HCT116 (cell line): ENCODE data around the gene NAA25.

ENCODE experiments used
- CTCF ChIP-seq, 3 experiments: fragments of 200-600 bp in 1 of 3; sonication (generic) in 1 of 3; IDR thresholded peaks in 2 of 3; conservative IDR thresholded peaks in 1 of 3; 2 replicates each; pipeline ENCODE4 v1.5.1; 2012 to 2017; ENCODE audit warnings: low read depth in 2 of 3, low read length in 2 of 3, antibody characterized with exemption in 1 of 3, borderline replicate concordance in 1 of 3, control low read depth in 1 of 3, mild to moderate bottlenecking in 1 of 3, mixed read lengths in 1 of 3, mixed run types in 1 of 3, moderate library complexity in 1 of 3; ENCODE audit not compliant: insufficient read depth in 1 of 3
- EZH2 ChIP-seq: fragments of 200-600 bp; sonication (generic); IDR thresholded peaks from 2 replicates; pipeline ENCODE4 v1.6.1; 2017; ENCODE audit warnings: antibody characterized with exemption, mixed run types
- EZH2phosphoT487 ChIP-seq: fragments of 200-600 bp; IDR thresholded peaks from 2 replicates; pipeline ENCODE4 v1.6.1; 2018; ENCODE audit warnings: antibody characterized with exemption, borderline replicate concordance
- JUND ChIP-seq: IDR thresholded peaks from 2 replicates; pipeline ENCODE4 v1.6.1; 2012
- POLR2A ChIP-seq: IDR thresholded peaks from 2 replicates; pipeline ENCODE4 v1.7.0; 2011; ENCODE audit warnings: borderline replicate concordance; ENCODE audit not compliant: insufficient read depth, insufficient read length; ENCODE audit errors: extremely low read depth
- POLR2AphosphoS5 ChIP-seq: IDR thresholded peaks from 2 replicates; pipeline ENCODE4 v1.6.1; 2011; ENCODE audit warnings: mild to moderate bottlenecking, low read depth, low read length, moderate library complexity
- RAD21 ChIP-seq: IDR thresholded peaks from 2 replicates; pipeline ENCODE4 v1.6.1; 2012; ENCODE audit warnings: low read depth, mild to moderate bottlenecking
- SIN3A ChIP-seq: IDR thresholded peaks from 2 replicates; pipeline ENCODE4 v1.6.1; 2012; ENCODE audit warnings: low read depth
- SP1 ChIP-seq: IDR thresholded peaks from 2 replicates; pipeline ENCODE4 v1.6.1; 2012; ENCODE audit warnings: low read depth
- YY1 ChIP-seq: IDR thresholded peaks from 2 replicates; pipeline ENCODE4 v1.6.1; 2011; ENCODE audit warnings: low read length, low read depth, moderate library complexity, mild to moderate bottlenecking; ENCODE audit not compliant: insufficient replicate concordance; ENCODE audit errors: extremely low read depth
- ZBTB33 ChIP-seq: IDR thresholded peaks from 2 replicates; pipeline ENCODE4 v1.6.1; 2011; ENCODE audit warnings: mild to moderate bottlenecking, low read length, moderate library complexity; ENCODE audit not compliant: insufficient replicate concordance; ENCODE audit errors: extremely low read depth
- ZFX ChIP-seq: fragments of 450-650 bp; IDR thresholded peaks from 2 replicates; pipeline ENCODE4 v1.6.1; 2017

GRCh38 chr12:112115259-112116045 lies 6.9 kb upstream of the NAA25 start:
- TF ChIP-seq POLR2A (no peak), ZFX (no peak), SP1 (no peak), POLR2AphosphoS5 (no peak), CTCF (IDR thresholded peaks at IDR 0.05 in 2 of 3, conservative IDR thresholded peaks at IDR 0.05 in 1 of 3; ENCODE audit: borderline replicate concordance in 1 of 3, insufficient read depth in 1 of 3, low read depth in 2 of 3, low read length in 2 of 3) (no peak), EZH2 (no peak), JUND (no peak), ZBTB33 (no peak), RAD21 (no peak), YY1 (no peak), EZH2phosphoT487 (no peak), SIN3A (no peak)
